ENCODE measurements around the gene CCDC169. TPM values are rescaled to one million over a fixed set of nuclear protein-coding genes. Genes with fewer than 3 reads are reported as not detected.

Gene CCDC169
- total and polyA plus RNA-seq, 4 donors, result 2.1 TPM; not detected in 3

DNA sequence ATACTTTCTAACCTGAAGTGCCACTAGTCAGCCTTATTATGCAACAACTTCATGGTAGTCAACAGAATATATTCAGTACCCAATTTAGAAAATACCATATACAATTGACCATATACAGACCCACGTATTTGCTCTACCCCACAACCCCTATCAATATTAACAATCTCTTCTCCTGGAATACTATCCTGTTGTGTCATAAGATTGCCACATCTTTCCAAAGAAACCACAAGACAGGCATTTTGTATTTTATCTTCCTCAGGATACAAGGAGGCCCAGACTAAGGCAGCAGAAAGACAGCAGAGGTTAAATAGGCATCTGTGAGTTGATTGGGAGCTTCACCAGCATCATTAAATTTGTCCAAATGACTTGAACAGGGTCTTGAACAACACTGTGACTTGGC is 44.1 kb upstream of the CCDC169 start (continued):
- TF ChIP-seq, protein P1, sequence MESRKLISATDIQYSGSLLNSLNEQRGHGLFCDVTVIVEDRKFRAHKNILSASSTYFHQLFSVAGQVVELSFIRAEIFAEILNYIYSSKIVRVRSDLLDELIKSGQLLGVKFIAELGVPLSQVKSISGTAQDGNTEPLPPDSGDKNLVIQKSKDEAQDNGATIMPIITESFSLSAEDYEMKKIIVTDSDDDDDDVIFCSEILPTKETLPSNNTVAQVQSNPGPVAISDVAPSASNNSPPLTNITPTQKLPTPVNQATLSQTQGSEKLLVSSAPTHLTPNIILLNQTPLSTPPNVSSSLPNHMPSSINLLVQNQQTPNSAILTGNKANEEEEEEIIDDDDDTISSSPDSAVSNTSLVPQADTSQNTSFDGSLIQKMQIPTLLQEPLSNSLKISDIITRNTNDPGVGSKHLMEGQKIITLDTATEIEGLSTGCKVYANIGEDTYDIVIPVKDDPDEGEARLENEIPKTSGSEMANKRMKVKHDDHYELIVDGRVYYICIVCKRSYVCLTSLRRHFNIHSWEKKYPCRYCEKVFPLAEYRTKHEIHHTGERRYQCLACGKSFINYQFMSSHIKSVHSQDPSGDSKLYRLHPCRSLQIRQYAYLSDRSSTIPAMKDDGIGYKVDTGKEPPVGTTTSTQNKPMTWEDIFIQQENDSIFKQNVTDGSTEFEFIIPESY (IDR thresholded peaks at IDR 0.05), result no peak
- TF ChIP-seq EGR1 (IDR thresholded peaks at IDR 0.05; ENCODE audit: low read depth in 2 of 2) (no peak), NR2F2 (IDR thresholded peaks at IDR 0.05) (no peak), RAD21 (IDR thresholded peaks at IDR 0.05) (no peak), JUND (IDR thresholded peaks at IDR 0.05) (no peak)

DNA sequence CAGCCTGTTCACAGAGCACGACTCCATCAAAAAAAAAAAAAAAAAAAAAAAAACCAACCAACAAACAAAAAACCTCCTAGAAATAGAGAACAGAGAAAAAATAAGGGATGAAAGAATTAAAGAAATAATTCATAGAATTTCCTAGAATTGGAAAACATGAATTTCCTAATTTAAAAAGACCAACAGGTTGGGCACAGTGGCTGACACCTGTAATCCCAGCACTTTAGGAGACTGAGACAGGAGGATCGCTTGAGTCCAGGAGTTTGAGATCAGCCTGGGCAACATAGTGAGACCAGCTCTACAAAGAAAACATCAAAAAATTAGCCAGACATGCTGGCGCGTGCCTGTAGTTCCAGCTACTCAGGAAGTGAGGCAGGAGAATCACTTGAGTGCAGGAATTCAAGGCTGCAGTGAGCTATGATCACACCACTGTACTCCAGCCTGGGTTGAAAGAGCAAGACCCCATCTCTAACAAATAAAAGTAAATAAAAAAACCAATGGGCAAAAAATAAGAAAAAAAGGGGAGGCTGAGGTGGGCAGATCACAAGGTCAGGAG is 42.1 kb upstream of the CCDC169 start:
- Histone ChIP-seq H3K9ac (ENCODE audit: low read depth in 1 of 2, low read length in 2 of 2) (no peak overlapping the region), H3K27ac (ENCODE audit: low read depth in 1 of 2, low read length in 2 of 2) (no peak overlapping the region), H3K9me3 (ENCODE audit: control insufficient read depth in 4 of 4, low read length in 3 of 4) (no peaks in the 10 kb centered on the region), H3K4me1 (ENCODE audit: control insufficient read depth in 4 of 4, insufficient read depth in 4 of 4, low read length in 3 of 4) (peaks cover 0 to 6% (median 3%) of the 10 kb centered on the region in 4 donors), H3K36me3 (ENCODE audit: control insufficient read depth in 4 of 4, insufficient read depth in 3 of 4, low read depth in 1 of 4, low read length in 3 of 4) (peaks cover 0 to 3% (median 2%) of the 10 kb centered on the region in 4 donors), H3K4me3 (ENCODE audit: low read depth in 1 of 3, low read length in 3 of 3) (no peak overlapping the region), H3K27me3 (ENCODE audit: control insufficient read depth in 4 of 4, insufficient read depth in 4 of 4, low read length in 3 of 4) (no peaks in the 10 kb centered on the region)
- DNase-seq (ENCODE audit: low spot score), result no peak
- 89% methylated on average over 4 of the region's 4 CpGs for WGBS
- TF ChIP-seq EGR1 (IDR thresholded peaks at IDR 0.05; ENCODE audit: low read depth in 2 of 2) (no peak), TAF1 (conservative IDR thresholded peaks at IDR 0.05) (no peak), FOXA2 (IDR thresholded peaks at IDR 0.05) (no peak), JUND (IDR thresholded peaks at IDR 0.05) (no peak), HNF4A (conservative IDR thresholded peaks at IDR 0.05) (no peak)
- TF ChIP-seq, protein P2, sequence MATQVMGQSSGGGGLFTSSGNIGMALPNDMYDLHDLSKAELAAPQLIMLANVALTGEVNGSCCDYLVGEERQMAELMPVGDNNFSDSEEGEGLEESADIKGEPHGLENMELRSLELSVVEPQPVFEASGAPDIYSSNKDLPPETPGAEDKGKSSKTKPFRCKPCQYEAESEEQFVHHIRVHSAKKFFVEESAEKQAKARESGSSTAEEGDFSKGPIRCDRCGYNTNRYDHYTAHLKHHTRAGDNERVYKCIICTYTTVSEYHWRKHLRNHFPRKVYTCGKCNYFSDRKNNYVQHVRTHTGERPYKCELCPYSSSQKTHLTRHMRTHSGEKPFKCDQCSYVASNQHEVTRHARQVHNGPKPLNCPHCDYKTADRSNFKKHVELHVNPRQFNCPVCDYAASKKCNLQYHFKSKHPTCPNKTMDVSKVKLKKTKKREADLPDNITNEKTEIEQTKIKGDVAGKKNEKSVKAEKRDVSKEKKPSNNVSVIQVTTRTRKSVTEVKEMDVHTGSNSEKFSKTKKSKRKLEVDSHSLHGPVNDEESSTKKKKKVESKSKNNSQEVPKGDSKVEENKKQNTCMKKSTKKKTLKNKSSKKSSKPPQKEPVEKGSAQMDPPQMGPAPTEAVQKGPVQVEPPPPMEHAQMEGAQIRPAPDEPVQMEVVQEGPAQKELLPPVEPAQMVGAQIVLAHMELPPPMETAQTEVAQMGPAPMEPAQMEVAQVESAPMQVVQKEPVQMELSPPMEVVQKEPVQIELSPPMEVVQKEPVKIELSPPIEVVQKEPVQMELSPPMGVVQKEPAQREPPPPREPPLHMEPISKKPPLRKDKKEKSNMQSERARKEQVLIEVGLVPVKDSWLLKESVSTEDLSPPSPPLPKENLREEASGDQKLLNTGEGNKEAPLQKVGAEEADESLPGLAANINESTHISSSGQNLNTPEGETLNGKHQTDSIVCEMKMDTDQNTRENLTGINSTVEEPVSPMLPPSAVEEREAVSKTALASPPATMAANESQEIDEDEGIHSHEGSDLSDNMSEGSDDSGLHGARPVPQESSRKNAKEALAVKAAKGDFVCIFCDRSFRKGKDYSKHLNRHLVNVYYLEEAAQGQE (IDR thresholded peaks at IDR 0.05), result no peak
- TF ChIP-seq, protein P3, sequence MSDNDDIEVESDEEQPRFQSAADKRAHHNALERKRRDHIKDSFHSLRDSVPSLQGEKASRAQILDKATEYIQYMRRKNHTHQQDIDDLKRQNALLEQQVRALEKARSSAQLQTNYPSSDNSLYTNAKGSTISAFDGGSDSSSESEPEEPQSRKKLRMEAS (IDR thresholded peaks at IDR 0.05), result no peak

DNA sequence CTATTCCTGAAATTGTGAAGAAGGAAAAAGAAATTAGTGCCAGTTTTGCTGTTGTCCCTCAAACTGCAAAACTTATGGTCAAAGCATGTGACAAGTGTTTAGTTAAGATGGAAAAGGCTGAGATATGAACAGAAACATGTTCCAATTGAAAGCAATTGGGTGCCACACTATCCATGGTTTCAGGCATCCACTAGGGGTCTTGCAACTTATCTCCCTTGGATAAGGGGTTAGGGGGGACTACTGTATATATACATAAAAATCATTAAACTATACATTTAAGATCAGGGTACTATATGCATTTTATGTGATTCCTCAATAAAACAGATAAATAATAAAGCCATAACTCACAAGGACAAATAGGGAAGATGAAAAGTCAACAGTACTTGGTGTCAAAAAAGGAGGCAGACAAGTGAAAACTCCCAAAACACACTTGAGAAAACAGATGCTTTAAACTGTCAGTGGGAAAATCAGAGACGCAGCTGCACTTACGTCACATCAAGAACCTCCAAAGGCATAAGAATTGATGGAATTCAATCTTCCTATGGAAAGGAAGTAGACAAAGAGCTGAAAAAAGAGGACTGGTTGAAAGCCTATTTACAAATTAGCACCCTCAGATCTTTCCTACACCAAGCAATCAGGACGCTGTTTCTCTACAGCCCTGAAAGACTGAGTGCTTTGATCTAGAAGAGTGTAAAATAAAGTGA is 40.5 kb upstream of the CCDC169 start:
- Histone ChIP-seq H3K4me1 (ENCODE audit: control insufficient read depth in 4 of 4, insufficient read depth in 4 of 4, low read length in 3 of 4) (peaks cover 0 to 3% (median 3%) of the 10 kb centered on the region in 4 donors), H3K9me3 (ENCODE audit: control insufficient read depth in 4 of 4, low read length in 3 of 4) (no peaks in the 10 kb centered on the region), H3K4me3 (ENCODE audit: low read depth in 1 of 3, low read length in 3 of 3) (no peak overlapping the region), H3K27me3 (ENCODE audit: control insufficient read depth in 4 of 4, insufficient read depth in 4 of 4, low read length in 3 of 4) (no peaks in the 10 kb centered on the region), H3K36me3 (ENCODE audit: control insufficient read depth in 4 of 4, insufficient read depth in 3 of 4, low read depth in 1 of 4, low read length in 3 of 4) (peaks cover 0 to 3% (median 2%) of the 10 kb centered on the region in 4 donors), H3K9ac (ENCODE audit: low read depth in 1 of 2, low read length in 2 of 2) (no peak overlapping the region), H3K27ac (ENCODE audit: low read depth in 1 of 2, low read length in 2 of 2) (no peak overlapping the region)
- TF ChIP-seq HNF4A (conservative IDR thresholded peaks at IDR 0.05) (no peak), FOXA2 (IDR thresholded peaks at IDR 0.05) (no peak), RAD21 (IDR thresholded peaks at IDR 0.05) (no peak), JUND (IDR thresholded peaks at IDR 0.05) (no peak), GABPA (IDR thresholded peaks at IDR 0.05 in 1 of 2, conservative IDR thresholded peaks at IDR 0.05 in 1 of 2) (no peak), SP1 (IDR thresholded peaks at IDR 0.05) (no peak), NR2F2 (IDR thresholded peaks at IDR 0.05) (no peak)
- TF ChIP-seq, protein P2 (IDR thresholded peaks at IDR 0.05), result no peak
- TF ChIP-seq, protein P4, sequence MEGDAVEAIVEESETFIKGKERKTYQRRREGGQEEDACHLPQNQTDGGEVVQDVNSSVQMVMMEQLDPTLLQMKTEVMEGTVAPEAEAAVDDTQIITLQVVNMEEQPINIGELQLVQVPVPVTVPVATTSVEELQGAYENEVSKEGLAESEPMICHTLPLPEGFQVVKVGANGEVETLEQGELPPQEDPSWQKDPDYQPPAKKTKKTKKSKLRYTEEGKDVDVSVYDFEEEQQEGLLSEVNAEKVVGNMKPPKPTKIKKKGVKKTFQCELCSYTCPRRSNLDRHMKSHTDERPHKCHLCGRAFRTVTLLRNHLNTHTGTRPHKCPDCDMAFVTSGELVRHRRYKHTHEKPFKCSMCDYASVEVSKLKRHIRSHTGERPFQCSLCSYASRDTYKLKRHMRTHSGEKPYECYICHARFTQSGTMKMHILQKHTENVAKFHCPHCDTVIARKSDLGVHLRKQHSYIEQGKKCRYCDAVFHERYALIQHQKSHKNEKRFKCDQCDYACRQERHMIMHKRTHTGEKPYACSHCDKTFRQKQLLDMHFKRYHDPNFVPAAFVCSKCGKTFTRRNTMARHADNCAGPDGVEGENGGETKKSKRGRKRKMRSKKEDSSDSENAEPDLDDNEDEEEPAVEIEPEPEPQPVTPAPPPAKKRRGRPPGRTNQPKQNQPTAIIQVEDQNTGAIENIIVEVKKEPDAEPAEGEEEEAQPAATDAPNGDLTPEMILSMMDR (IDR thresholded peaks at IDR 0.05; ENCODE audit: low read depth, low read length, missing input control), result no peak
- TF ChIP-seq, protein P1 (IDR thresholded peaks at IDR 0.05), result no peak
- DNase-seq (ENCODE audit: low spot score), result no peak
- WGBS, result 83% methylated on average over 3 of the region's 3 CpGs

Data from liver (tissue), 9 donors.